HG03432 (cell line): ENCODE measurements around the gene TRIM38.
A peak's percentile ranks its signal among the peaks of the same experiment; 100 is the strongest.
"Not testable (repeated sequence)": the region's sequence is repeated elsewhere in the genome, so short reads cannot be mapped to it uniquely, and the experiment has no call there.

Experiments
- ATAC-seq: cut with Tn5 transposase; IDR thresholded peaks from one replicate; pipeline ENCODE4 v1.9.1; 2021; ENCODE audit warnings: mild to moderate bottlenecking, moderate library complexity; ENCODE audit not compliant: unreplicated experiment

TRIM38 gene

DNA sequence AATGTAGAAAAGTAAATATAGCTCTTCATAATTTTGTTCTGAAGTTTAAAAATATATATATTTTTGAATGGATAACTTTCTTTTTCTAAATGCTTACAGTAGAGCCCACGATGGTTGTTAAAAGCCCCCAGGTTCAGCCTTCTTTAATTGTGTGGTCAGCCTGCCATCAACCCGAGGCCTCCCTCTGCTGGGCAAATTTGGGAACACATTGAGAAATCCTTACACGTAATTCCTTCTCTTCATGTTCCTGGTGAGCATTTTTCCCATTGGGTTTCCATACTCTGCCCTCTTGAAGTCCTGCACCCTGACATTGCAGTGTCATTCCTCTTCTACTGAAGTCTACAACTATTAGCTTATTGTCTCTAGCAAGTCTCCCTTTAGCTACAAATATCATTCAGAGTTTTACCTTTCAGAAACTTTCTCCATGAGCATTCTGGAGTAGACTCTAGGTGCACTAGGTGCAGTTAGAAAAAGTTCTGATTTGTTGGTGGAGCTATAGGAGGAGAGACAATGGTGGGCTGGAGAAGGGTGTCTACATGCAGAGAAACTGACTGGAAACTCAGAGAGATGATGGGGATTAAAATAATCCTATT, 40.6 kb downstream of the TRIM38 start:
- ATAC-seq: no peak

DNA sequence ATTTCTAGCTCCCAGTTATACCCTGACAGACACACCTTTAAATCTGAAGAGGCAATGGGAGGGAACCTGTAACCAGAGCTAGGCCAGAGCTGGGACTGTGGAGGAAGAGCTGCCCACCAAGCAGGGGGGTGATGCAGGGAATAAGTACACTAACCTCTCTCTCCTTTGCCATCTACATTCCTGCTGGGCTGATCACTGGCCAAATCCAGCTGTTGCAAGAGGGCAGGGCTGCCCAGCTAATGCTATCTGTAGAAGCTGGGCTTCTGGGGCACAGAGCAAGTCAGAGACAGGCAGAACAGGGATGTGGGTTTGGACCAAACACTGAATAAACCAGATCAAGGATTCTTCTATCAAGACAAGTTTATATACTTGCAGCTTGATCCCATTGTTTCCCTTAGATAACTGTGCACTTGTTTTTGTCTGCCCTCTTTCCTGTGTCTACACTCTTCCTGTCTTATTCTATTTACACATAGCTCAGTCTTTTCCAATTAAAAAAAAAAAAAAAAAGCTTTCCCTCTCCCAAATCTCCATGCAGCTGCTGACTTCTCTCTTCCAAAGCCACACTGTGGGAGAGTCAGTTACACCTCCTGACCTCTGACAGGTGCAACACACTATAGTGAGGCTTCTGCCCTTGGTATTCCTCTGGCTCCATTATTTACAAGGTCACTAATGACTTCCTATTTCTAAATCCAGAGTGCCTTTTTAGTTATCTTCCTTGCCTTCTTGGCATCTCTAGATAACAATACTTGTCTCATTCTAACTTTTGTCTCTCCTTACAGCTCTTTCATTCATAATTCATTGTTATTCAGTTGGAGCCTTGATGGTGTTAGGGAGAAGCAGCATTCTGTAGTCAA, 43.7 kb downstream of the TRIM38 start:
- no peak for ATAC-seq

DNA sequence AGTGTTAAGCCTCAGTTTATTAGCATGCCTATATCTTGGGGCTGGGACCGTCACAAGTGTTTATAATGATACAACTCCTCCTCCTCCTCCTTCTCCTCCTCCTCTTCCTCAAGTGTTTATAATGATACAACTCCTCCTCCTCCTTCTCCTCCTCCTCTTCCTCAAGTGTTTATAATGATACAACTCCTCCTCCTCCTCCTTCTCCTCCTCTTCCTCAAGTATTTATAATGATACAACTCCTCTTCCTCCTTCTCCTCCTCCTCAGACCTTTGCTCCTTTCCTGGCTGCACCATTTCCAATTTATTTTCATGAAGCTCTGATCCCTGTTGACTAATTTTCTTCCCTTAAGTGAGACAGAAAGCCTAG, 44.3 kb downstream of the TRIM38 start:
- not testable (repeated sequence) for ATAC-seq

DNA sequence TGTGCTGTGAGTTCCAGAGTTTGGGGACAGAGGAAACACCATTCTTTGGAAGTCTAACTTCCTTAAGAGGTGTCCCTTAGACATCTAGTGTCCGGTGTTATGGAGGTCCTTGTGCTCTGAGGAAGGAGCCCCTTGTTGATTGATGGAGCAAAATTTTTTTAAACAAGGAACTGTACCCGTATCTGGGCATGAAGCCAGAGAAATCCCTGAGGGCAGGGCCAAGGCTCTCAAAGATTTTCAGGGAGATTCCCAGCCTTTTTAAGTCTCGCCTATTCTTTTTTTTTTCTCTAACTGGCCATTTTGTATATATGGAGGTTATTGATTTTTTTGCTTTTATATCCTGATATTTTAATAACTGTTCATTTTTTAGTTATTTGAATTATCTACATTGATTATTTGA, 45.9 kb downstream of the TRIM38 start:
- no peak for ATAC-seq

DNA sequence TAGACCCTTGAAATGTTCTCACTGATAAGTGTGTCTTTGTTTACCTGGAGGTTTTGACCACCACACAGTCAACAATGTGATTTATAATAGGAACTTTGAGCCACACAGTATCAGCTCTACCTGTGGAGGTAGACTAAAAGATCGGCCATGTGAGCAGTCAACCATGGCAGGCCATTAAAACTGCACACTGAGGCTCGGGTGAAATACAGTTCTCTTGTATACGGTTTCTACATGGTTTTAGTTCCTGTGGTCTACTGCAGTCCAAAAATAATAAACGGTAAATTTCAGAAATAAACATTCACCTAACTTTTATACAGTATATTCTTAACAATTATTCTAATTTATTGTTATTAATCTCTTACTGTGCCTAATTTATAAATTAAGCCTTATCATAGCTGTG, 47.2 kb downstream of the TRIM38 start:
- no peak for ATAC-seq

DNA sequence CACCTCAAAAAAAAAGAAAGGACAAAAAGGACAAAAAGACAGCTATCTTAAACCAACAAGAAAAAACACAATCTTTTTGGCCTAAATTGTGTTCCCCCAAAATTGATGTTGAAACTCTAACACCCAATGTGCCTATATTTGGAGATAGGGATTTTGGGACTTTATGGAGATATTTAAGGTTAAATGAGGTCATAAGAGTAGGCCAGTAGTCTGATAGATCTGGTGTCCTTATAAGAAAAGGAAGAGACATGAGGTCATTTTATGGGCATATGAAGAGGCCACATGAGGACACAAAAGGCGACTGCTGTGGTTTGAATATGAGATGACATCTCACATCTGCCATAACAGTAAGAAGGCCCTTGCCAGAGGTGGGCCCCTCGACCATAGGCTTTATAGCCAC, 49.5 kb downstream of the TRIM38 start:
- no peak for ATAC-seq

DNA sequence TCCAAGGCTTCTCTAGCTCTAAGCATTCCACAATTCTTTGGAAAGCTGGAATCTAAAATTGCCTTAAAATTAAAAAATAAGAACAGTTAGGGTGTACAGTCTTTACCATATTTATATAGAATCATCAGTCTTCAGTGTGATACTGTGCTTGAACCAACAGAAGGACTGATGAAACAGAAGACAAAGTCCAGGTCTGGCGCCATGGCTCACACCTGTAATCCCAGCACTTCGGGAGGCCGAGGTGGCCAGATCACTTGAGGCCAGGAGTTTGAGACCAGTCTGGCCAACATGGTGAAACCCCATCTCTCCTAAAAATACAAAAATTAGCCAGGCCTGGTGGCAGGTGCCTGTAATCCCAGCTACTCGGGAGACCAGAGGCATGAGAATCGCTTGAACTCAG, 51.8 kb downstream of the TRIM38 start:
- ATAC-seq: not testable (repeated sequence)

DNA sequence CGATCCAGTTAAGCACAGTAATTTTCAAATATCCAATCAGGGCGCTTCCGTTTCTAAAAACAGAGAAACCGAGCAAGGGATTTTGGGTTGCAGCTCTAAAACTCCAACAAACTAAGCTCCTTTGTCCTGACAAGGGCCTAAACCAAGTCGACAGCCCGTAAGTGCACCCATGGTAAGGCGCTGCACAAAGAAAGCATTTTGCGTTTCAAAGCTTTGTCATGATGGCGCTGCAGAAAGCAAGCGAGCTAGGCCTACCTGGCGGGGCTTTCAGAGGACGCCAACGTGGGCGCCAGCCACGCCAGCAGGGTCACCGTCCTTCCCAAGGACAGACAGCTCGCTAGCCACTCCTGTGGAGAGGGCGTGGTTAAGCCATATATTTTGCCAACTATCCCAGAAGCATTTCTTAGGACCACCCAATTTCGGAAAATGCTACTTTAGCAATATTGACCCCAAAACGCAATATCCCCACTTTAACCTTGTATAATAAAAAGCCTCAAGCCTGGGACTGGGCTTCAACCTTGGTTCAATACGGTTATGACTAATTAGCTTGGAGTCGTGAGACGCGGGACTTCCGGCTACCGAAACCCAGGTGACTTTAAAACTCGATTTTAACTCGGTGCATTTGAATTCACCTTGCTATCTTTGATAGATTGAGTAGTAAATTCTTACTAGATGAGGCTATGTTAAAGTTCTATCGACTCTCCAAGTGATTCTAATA, 53.8 kb downstream of the TRIM38 start:
- ATAC-seq: no peak

DNA sequence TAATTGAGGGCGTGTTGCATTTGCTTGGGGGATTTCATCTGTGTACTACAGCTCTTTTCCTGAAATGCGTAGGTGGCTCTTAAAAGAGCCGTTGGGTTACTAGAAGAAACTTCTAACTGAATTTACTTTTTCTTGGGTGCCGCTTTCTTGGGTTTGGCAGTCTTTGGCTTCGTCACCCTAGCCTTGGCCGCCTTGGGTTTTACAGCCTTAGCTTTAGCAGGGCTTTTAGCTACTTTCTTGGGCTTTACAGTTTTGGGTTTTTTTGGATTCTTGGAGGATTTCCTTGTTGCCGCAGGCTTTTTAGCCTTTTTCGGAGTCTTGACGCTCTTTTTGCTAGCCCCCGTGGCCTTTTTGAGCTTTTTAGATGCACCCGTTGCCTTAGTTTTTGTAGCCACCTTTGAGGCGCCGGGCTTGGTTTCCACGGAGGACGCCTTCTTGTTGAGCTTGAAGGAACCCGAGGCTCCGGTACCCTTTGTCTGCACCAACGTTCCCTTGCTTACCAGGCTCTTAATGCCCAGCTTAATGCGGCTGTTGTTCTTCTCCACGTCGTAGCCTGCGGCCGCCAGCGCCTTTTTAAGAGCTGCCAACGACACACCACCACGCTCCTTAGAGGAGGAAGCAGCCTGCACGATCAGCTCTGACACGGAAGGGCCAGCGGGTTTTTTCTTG, 54.5 kb downstream of the TRIM38 start:
- no peak for ATAC-seq

DNA sequence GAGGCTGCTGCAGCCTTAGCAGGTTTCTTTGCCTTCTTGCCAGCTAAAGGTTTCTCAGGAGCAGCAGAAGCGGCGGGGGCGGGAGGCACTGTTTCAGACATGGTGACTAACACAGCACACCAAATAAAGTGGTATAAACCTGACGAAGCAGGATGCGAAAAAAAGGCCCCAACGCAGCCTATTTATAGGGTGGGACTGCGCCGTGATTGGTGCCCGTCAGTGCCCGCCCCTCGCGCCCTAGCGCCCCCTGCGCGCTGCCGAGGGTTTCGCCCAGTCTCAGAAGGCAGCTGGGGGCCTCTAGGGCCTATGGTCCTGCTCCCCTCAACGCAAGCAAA, 55.0 kb downstream of the TRIM38 start:
- ATAC-seq: no peak

DNA sequence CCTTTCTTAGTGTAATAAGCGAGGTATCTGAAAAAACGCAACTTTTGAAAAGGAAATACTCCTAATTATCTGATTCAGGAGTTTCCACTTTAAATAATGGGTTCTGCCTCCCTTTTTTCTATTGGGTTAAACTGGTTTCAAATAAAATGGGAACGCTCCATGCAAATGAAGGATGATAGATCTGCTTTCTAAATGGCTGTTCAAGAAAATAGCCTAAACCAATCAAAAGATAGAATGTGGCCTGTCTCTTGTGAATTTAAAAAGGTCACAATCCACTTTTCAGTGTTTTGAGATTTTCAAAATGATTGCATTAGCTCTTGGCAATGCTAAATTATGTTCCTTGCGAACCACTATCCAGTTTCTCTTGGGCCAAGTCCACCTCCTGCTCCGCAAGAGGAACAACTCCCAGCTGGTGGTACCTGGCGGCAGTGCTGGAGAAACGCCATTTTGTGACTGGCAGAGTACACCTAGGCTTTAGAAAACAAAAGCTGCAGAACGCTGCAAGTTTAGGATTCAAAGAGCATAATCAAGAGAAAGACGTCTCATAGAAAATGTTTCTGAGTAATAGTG, 56.7 kb downstream of the TRIM38 start:
- no peak for ATAC-seq

DNA sequence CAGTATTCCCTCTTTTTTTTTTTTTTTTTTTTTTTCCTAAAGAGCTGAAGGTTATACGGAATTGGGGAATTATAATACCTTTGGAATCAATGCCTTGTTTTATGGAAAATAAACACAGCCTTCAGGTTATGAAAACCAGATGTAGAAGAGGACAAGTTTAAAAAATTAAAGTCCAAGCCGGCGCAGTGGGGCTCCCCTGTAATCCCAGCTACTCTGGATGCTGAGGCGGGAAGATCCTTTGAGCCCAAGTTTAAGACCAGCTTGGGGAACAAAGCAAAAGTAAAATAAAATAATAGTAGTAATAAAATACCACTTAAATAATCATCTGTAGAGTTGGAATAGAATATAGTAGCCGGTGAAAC, 57.3 kb downstream of the TRIM38 start:
- no peak for ATAC-seq

DNA sequence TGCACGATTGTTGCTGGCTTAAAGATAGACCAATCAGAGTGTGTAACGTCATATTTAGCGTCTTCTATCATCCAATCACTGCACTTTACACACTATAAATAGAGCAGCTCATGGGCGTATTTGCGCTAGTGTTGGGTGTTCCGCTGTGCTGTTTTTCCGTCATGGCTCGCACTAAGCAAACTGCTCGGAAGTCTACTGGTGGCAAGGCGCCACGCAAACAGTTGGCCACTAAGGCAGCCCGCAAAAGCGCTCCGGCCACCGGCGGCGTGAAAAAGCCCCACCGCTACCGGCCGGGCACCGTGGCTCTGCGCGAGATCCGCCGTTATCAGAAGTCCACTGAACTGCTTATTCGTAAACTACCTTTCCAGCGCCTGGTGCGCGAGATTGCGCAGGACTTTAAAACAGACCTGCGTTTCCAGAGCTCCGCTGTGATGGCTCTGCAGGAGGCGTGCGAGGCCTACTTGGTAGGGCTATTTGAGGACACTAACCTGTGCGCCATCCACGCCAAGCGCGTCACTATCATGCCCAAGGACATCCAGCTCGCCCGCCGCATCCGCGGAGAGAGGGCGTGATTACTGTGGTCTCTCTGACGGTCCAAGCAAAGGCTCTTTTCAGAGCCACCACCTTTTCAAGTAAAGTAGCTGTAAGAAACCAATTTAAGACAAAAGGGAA, 57.9 kb downstream of the TRIM38 start:
- ATAC-seq: peak; percentile 52

DNA sequence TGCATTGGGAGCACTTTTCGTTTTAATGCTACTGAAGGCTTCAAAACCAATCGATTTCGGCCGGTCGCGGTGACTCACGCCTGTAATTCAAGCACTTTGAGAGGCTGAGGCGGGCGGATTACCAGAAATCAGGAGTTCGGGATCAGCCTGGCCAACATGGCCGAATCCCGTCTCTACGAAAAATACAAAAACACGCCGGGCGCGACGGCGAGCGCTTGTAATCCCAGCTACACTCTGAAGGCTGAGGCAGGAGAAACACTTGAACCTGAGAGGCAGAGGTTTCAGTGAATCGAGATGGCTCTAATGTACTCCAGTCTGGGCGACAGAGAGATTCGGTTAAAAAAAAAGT, 58.4 kb downstream of the TRIM38 start:
- ATAC-seq: peak; percentile 15

DNA sequence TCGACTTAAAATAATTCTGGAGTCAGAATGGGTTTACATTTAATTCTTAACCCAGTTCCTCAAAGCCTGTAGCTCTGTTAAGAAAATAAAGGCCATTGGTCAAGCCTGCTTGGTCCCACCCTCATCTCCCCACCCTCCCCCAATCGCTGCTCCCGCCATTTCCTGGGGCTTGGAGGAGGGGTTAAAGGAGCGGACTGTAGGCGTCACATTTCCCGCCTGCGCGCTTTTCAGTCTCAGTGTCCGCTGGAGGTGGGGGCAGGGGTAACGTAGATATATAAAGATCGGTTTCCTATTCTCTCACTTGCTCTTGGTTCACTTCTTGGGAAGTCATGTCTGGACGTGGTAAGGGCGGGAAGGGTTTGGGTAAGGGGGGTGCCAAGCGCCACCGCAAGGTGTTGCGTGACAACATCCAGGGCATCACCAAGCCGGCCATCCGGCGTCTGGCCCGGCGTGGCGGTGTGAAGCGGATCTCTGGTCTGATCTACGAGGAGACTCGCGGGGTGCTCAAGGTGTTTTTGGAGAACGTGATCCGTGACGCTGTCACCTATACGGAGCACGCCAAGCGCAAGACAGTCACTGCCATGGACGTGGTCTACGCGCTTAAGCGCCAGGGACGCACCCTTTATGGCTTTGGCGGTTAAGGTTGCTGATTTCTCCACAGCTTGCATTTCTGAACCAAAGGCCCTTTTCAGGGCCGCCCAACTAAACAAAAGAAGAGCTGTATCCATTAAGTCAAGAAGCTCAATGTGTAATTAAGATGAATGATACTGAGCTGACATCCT, 58.9 kb downstream of the TRIM38 start:
- ATAC-seq: peak; percentile 60

DNA sequence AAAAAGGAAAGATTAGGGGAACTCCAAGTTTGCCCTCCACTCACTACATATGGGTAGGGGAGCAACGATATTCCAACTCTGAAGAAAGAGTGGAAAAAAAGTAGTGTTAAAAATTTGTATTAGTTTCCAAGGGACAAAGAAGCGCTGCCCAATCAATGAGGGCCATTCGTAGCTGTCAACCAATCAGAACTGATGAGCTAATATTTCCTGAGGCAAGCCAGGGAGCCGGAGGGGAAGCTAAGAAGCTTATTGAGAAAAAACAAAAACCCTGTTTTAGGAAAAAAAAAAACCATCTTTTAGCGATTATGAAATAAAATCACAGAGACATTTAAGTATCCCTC, 59.5 kb downstream of the TRIM38 start:
- no peak for ATAC-seq

DNA sequence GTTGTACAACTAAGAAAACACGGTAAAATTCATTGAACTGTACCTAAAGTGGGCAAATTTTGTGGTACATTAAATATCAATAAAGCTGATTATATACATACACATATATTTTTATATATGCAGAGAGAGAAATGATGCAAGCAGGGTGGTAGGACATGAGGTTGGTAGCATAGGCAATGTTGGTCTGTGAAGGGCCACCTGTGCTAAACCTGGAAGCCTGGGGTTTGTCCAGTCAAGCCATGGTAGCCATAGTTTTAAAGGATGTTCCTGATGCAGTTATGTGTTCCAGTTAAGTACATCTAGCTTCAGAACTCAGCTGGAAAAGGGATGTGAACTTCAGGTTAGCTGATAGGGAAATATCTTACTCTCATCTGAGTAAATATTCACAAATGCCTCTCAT, 60.1 kb downstream of the TRIM38 start:
- no peak for ATAC-seq

DNA sequence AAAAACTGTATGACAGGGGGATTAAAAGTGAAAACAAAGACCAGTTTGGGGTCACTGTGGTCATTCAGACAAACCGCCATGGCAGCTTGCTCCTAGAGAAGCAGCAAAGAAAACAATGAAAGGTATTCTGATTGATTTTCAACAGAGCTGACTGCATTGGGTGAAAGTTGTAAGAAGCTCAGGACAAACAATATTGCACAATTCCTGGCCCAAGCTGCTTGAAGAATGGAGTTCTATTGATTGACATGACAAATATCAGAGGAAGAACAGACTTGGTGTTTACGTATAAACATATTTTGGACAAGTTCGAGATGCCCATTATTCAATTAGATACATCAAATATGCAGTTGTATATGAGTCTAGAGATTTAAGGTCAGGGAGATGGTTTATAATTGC, 62.0 kb downstream of the TRIM38 start:
- no peak for ATAC-seq

DNA sequence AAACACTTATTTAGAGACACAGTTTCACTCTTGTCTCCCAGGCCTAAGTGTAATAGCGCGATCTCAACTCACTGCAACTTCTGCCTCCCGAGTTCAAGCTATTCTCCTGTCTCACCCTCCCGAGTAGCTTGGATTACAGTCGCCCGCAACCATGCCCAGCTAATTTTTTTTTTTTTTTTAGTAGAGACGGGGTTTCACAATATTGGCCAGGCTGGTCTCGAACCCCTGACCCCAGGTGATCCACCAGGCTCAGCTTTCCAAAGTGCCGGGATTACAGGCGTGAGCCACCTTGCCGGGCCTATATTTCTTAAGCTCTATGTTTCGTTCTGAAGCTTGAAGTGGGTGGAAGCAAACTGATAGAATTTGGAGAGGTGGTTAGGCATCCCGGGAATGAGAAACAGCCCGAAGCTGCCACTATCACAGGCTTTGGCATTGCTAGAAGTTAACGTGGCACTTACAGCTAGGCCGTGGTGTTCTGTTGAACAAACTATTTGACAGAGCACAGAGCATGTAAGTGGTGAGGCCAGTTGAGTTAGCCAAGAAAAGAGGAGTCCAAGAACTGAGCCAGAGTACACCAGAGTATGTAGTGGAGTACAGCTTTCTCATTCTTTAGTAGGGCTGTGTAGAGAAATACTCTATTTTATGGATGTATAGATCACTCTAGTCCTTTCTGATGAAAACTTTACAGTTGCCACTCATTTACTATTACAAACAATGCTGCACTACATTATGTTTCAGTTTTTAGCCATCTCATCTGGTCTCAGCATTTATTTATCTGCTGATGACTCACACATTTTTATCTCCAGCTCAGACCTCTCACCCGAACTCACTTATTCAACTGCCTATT, 62.7 kb downstream of the TRIM38 start:
- no peak for ATAC-seq
